HG03521 (cell line): ENCODE results near the gene BABAM2.
"Not testable (repeated sequence)": the region's sequence is repeated elsewhere in the genome, so short reads cannot be mapped to it uniquely, and the experiment has no call there.

Experiments used
- ATAC-seq: cut with Tn5 transposase; IDR thresholded peaks from one replicate; pipeline ENCODE4 v1.9.1; 2021; ENCODE audit warnings: mild to moderate bottlenecking, moderate library complexity; ENCODE audit not compliant: unreplicated experiment

The BABAM2 gene

GRCh38 chr2:28225473-28226080 lies 335.0 kb downstream of the BABAM2 start:
- no peak for ATAC-seq

GRCh38 chr2:28226558-28226957 lies 336.0 kb downstream of the BABAM2 start:
- ATAC-seq = no peak

- no peak for ATAC-seq
Measured at GRCh38 chr2:28227498-28227897, 337.0 kb downstream of the BABAM2 start.

- no peak for ATAC-seq
Measured at GRCh38 chr2:28228434-28228995, 338.0 kb downstream of the BABAM2 start.

- ATAC-seq = no peak
Measured at GRCh38 chr2:28231110-28231631, 340.6 kb downstream of the BABAM2 start.

- ATAC-seq = no peak
Measured at GRCh38 chr2:28232295-28232694, 341.8 kb downstream of the BABAM2 start.

- ATAC-seq = no peak
Measured at GRCh38 chr2:28233164-28233676, 342.7 kb downstream of the BABAM2 start.

GRCh38 chr2:28234807-28235206 lies 344.3 kb downstream of the BABAM2 start:
- ATAC-seq = no peak

GRCh38 chr2:28239207-28239606 lies 348.7 kb downstream of the BABAM2 start:
- no peak for ATAC-seq

- no peak for ATAC-seq
Measured at GRCh38 chr2:28240937-28241336, 350.4 kb downstream of the BABAM2 start.

GRCh38 chr2:28247290-28247689 lies 356.8 kb downstream of the BABAM2 start:
- ATAC-seq = no peak

GRCh38 chr2:28247734-28248133 lies 357.2 kb downstream of the BABAM2 start:
- ATAC-seq = no peak

- ATAC-seq = no peak
Measured at GRCh38 chr2:28248511-28248910, 358.0 kb downstream of the BABAM2 start.

GRCh38 chr2:28250006-28250405 lies 359.5 kb downstream of the BABAM2 start:
- ATAC-seq = no peak

- no peak for ATAC-seq
Measured at GRCh38 chr2:28251337-28251736, 360.8 kb downstream of the BABAM2 start.

- ATAC-seq = peak; percentile 50
Measured at GRCh38 chr2:28252311-28252710, 361.8 kb downstream of the BABAM2 start.

- no peak for ATAC-seq
Measured at GRCh38 chr2:28253543-28253942, 363.0 kb downstream of the BABAM2 start.

- ATAC-seq = not testable (repeated sequence)
Measured at GRCh38 chr2:28255231-28255630, 364.7 kb downstream of the BABAM2 start.

GRCh38 chr2:28257182-28257581 lies 366.7 kb downstream of the BABAM2 start:
- no peak for ATAC-seq

- ATAC-seq = not testable (repeated sequence)
Measured at GRCh38 chr2:28259226-28259625, 368.7 kb downstream of the BABAM2 start.

GRCh38 chr2:28263690-28264089 lies 373.2 kb downstream of the BABAM2 start:
- no peak for ATAC-seq

- no peak for ATAC-seq
Measured at GRCh38 chr2:28267282-28267681, 376.8 kb downstream of the BABAM2 start.
